ENCODE data around the gene GSC2.
A peak's percentile ranks its signal among the peaks of the same experiment; 100 is the strongest.
"Not testable (repeated sequence)": the region's sequence is repeated elsewhere in the genome, so short reads cannot be mapped to it uniquely, and the experiment has no call there.

Gene GSC2

DNA sequence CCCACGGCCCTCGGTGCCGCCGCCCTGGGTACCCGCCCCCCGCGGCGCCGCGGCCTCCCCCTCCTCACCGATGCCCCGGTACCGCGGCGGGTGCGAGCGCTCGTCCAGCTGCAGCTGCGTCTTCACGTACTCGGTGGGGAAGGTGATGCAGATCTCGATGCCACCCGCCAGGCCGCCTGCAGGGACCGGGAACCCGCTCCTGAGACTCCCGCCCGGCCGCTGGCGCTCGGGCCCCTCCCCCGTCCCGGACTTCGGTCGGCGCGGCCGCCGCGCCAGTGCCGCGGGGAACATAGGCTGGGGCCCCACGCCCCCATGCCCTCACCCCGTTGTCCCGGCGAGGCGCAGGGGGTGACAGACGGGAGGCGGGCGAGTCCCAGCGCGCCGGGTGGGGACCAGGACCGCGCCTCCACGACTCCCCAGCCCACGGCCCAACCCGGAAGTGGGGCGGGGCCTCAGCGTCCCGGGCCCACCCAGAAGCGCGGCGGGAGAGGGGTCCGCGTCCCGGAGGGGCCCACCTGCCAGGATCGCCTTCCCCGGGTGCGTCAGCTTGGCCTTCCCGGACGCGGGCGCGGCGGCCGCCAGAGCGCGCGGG is 28.1 kb upstream of the GSC2 start:
- peak; percentile 76 for DNase-seq (ENCODE audit: low spot score)

DNA sequence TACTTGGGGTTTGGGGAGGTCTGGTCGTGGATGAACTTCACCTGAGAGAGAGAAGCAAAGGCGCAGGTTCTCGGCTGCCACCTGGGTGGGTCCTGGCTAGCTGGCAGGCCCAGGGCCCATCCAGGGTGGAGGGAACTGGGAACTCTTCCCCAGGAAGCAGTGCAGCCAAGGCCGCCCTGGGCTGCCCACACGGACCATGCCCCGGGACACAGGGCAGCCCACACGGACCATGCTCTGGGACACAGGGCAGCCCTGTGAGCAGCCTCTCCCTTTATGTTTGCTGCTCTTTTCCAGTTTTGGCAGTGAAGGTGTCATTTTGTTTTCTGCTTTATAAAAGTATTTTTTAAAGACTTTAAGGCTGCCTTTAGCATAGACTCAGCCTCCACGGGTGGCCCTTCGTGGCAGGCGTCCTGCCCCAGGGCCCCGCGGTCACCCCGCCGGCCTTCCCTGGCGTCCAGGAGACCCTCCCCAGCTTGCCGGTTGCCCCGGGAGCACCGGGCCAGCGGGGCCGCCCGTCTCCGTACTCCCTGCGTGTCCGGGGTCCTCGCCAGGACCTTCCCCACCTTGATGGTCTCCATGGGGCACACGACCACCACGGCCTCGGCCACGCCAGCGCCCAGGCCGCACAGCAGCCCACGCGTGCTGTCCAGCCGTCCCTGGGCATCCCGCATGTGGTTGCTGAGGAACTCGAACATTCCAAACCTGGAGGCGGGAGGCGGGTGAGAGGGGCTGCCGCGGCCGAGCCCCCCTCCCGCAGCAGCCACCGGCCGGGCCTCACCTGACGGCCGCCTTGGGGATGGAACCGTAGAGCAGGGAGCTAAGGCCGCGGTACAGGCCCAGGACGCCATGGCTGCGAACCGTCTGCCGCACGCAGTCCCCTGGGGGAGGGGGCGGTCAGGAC is 27.3 kb upstream of the GSC2 start:
- DNase-seq (ENCODE audit: low spot score), result no peak

DNA sequence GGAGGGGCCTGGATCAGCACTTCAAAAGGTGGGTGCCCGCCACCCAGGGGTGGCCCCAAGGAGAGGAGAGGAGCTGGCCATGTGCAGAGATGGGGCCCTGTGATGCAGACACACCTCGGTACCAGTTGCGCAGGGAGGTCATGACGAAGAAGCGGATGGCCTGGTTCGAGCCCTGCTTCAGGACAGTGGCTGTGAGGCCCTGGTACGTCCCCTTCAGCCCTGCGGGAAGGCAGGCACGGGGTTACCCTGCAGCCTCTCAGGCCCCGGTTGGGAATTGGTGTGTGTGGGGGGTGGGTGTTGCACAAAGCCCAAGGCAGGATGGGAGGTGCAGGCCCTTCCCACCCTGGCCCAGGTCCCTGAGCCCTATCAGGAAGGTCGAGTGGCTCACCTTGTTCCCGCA is 26.6 kb upstream of the GSC2 start:
- no peak for DNase-seq (ENCODE audit: low spot score)

DNA sequence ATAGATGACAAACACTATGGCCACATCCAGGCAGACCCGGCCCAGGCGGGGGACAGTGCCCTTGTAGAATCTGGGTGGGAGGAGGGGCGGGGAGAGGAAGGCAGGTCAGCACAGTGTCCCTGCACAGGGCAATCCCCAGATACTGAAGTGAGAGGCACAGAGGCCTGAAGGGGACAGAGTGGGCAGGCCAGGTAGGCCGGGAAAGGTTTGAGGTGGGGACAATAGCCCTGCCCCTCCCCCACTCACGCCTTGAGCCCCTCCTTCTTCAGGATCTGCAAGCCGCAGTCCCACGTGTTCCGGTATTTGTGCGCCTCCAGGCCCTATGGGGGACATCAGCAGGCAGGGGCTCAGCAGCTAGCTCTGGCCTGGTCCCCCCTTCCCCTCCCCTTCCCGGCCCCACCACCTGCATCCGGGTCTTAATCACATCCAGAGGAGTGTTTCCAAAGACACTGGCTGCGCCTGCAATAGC is 26.1 kb upstream of the GSC2 start:
- no peak for DNase-seq (ENCODE audit: low spot score)

DNA sequence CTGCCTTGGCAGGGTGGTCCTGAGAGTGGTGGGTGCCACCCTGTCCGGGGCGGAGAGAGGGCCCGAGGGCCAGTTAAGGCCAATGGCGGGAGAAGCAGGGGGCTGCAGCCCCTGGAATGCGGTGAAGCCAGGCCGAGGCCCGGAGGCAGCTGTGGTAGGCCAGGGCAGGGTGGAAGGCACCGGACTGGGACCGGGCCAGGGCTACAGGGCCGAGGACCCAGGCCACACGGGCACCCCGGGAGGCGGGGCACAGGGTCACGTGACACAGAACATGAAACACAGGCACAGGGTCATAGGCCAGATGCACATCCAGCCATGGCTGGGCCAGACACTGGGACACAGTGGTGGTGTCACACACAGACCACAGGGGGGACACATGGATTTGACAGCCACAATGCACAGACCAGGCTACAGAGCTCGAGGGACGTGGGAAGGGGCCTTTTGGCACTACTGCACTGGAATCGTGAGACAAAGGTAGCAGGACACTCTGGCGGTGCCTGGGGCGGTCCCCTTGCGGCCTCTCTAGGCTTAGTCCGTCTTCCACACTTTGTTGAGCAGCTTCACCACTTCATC is 25.6 kb upstream of the GSC2 start:
- DNase-seq (ENCODE audit: low spot score), result peak; percentile 42

- DNase-seq (ENCODE audit: low spot score), result no peak
These were observed 25.0 kb upstream of the GSC2 start for GRCh38 chr22:19175026-19175601.

GRCh38 chr22:19174106-19175025 is 24.3 kb upstream of the GSC2 start:
- no peak for DNase-seq (ENCODE audit: low spot score)

DNA sequence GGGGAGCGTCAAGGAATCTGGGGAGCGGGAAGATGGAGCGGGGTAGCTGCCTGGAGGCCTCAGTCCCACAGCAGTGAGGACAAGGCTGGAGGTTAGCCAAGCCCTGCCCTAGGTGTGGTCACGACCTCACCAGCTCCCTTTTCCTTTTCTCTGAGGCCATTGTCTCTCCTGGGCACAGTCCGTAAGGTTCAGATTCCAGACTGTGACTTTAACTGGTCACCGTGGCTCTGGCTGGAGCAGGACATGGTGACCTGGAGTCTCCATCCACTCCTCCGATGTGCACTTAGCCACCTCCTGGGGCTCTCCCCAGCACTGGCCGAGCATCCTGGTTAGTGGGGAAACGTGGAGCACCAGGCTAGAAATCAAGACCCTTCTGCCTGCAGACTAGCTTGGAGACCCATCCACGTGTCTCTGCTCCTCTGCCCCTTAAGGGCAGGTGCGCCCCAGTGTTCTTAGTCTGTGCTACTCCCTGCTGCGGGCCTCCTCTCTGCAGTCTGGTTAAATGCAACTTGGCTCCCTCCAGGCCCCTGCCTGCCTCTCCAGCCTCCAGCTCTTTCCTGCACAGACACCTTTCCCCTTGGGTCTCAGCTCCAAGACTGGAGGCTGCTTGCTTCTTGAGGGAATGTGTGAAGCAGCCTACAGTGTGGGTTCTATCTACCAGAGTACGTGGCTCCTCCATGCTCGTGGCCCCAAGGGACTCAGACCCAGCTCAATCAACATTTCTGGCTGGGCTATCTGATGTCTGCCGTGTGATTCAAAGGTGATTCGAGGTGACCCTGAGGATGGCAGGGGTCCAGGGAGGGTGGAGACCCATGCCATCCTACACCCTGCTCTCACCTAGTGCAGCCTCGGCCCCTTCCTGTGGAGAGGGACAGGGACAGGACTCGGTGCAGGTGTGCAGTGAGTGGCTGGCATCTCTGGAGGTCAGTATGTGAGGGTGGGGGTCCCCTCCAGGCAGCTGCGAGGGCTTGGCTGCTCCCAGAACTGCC is 23.2 kb upstream of the GSC2 start:
- no peak for DNase-seq (ENCODE audit: low spot score)

- DNase-seq (ENCODE audit: low spot score), result peak; percentile 37
These were observed 22.3 kb upstream of the GSC2 start for GRCh38 chr22:19172213-19173046.

DNA sequence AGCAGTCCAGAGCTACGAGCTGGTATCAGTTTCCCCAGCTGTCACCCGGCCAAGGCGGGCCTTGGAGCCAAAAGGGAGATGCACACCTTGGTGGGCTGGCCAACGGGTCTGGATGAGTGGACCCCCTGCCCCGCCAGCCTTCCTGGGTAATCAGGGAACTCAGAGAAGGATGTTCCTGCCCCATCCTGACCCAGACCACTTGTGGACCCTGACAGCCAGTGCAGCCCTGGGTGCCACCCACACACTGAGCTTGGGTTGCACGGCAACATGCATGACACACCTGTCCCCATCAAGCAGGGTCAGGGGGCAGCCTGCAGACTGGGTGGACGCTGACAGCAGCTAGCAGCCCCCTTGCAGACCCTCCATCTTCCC is 19.8 kb upstream of the GSC2 start:
- no peak for DNase-seq (ENCODE audit: low spot score)

DNA sequence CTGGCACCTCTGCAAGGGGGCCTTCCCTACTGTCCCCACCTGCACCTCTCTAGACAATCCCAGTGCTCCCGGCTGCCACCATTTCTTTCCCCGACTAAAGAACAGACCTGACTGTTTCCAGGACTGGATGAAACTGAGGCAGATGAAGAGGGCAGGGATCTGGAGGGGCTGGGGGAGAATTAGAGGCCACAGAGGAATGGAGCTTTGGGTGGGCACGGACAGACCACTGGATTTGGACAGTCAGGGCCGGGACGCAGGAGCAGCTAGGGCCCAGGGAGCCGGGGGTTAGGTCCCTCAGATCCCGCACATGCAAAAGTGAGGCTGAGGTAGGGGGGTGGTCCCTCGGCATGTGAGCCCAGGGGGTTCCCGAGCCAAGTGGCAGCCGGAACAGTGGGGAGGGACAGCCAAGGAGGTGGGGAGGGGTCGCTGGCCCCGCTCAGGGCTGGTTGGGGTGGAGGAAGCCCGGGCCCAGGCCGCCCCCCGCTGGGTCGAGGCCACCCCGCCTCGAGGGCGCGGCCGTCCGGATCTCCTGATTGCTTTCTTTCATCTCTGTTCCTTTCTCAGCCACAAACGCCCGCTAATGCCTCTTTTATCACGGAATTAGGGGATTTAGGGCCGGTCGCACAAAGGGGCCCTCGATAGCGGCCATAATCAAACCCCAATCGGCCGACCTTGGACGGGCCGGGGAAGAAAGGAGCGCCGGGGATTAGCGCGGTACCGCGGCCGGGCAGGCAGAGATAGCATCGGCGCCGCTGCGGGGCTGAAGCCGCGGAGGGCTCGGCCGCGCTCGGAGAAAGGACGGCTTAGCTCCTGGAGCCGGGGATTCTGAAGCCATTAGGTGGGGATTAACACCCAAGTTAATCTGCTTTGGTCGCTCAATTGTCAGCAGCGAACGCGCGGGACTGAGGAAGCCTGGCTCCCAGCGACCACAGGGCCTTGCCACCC is 19.2 kb upstream of the GSC2 start:
- DNase-seq (ENCODE audit: low spot score), result peak; percentile 86

GRCh38 chr22:19168088-19168890 is 18.2 kb upstream of the GSC2 start:
- peak; percentile 38 for DNase-seq (ENCODE audit: low spot score)

- no peak for DNase-seq (ENCODE audit: low spot score)
These were observed 17.2 kb upstream of the GSC2 start for GRCh38 chr22:19167106-19167869.

GRCh38 chr22:19166421-19166820 is 16.3 kb upstream of the GSC2 start:
- DNase-seq (ENCODE audit: low spot score), result no peak

DNA sequence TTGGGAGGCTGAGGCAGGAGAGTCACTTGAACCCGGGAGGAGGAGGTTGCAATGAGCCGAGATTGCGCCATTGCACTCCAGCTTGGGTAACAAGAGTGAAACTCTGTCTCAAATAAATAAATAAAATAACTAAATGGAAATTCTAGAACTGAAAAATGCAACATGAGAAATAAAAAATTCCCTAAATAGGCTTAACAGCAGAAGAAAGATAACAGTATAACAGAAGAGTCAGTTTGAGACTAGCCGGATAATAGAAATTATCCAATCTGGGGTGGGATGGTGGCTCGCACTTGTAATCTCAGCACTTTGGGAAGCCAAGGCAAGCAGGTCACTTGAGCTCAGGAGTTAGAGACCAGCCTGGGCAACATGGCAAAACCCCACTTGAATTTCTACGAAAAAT is 14.3 kb upstream of the GSC2 start:
- DNase-seq (ENCODE audit: low spot score), result no peak

- not testable (repeated sequence) for DNase-seq (ENCODE audit: low spot score)
These were observed 8.6 kb upstream of the GSC2 start for GRCh38 chr22:19158649-19159048.

- not testable (repeated sequence) for DNase-seq (ENCODE audit: low spot score)
These were observed 6.0 kb upstream of the GSC2 start for GRCh38 chr22:19156109-19156508.
